G401 (cell line): ENCODE measurements around the gene CPA4. TPM values are rescaled to one million over a fixed set of nuclear protein-coding genes. Genes with fewer than 3 reads are reported as not detected.
"Not testable (repeated sequence)": the region's sequence is repeated elsewhere in the genome, so short reads cannot be mapped to it uniquely, and the experiment has no call there.

Source experiments
- DNase-seq: peaks from one replicate; pipeline ENCODE4 v3.0.0-alpha.2; 2015; ENCODE audit warnings: low spot score
- in situ Hi-C: cut with HindIII; loops from 2 replicates; pipeline ENCODE4 v1.10.0; 2016; ENCODE audit warnings: low sequenced_read_pairs, mixed read lengths
- total RNA-seq: library from RNA; depleted of rRNA; stranded (reverse); fragments of >200 nt; shearing (Covaris generic); gene quantifications from 2 replicates; pipeline ENCODE4 v1.2.3, GENCODE V29; 2014; rRNA removed

The CPA4 gene
- total RNA-seq: not detected in 2 replicates

- DNase-seq: no peak
- in situ Hi-C loops: no loop called here
Observed at GRCh38 chr7:130292682-130293257, at the start of gene CPA4. CPA4 (plus strand) TSS chr7:130293161; CDS start chr7:130293181, 20 bp downstream.

GRCh38 chr7:130243486-130243885, 49.5 kb upstream of the CPA4 start:
- DNase-seq, in situ Hi-C loops: not testable (repeated sequence)

GRCh38 chr7:130246491-130246890, 46.5 kb upstream of the CPA4 start:
- in situ Hi-C loops, DNase-seq: not testable (repeated sequence)

GRCh38 chr7:130248842-130249241, 44.1 kb upstream of the CPA4 start:
- in situ Hi-C loops, DNase-seq: not testable (repeated sequence)

GRCh38 chr7:130249626-130250025, 43.3 kb upstream of the CPA4 start:
- in situ Hi-C loops: not testable (repeated sequence)

GRCh38 chr7:130254555-130254954, 38.4 kb upstream of the CPA4 start:
- in situ Hi-C loops: no loop called here
- no peak for DNase-seq

More at GRCh38 chr7:130249626-130250025, 43.3 kb upstream of the CPA4 start:
- not testable (repeated sequence) for DNase-seq

- DNase-seq: no peak
Observed at GRCh38 chr7:130256704-130257103, 36.3 kb upstream of the CPA4 start.

GRCh38 chr7:130258494-130259078, 34.4 kb upstream of the CPA4 start:
- in situ Hi-C loops: no loop called here
- no peak for DNase-seq

More at GRCh38 chr7:130256704-130257103, 36.3 kb upstream of the CPA4 start:
- in situ Hi-C loops: no loop called here

- no peak for DNase-seq
- in situ Hi-C loops: no loop called here
Observed at GRCh38 chr7:130262448-130262847, 30.5 kb upstream of the CPA4 start.

- in situ Hi-C loops: no loop called here
- DNase-seq: no peak
Observed at GRCh38 chr7:130263130-130263529, 29.8 kb upstream of the CPA4 start.

- in situ Hi-C loops: no loop called here
Observed at GRCh38 chr7:130266258-130266960, 26.6 kb upstream of the CPA4 start, which contains the start of gene CPA2. CPA2 (plus strand) TSS chr7:130266863; CDS start chr7:130266882, 19 bp downstream.

GRCh38 chr7:130266961-130267321, 26.0 kb upstream of the CPA4 start:
- in situ Hi-C loops: no loop called here
- DNase-seq: no peak

More at GRCh38 chr7:130266258-130266960, 26.6 kb upstream of the CPA4 start, which contains the start of gene CPA2:
- DNase-seq: no peak

- no peak for DNase-seq
- in situ Hi-C loops: no loop called here
Observed at GRCh38 chr7:130268463-130269317, 24.3 kb upstream of the CPA4 start.

- no peak for DNase-seq
- in situ Hi-C loops: no loop called here
Observed at GRCh38 chr7:130269318-130269694, 23.7 kb upstream of the CPA4 start.

- in situ Hi-C loops: no loop called here
- no peak for DNase-seq
Observed at GRCh38 chr7:130270947-130271800, 21.8 kb upstream of the CPA4 start.

- DNase-seq: peak; percentile 5
- in situ Hi-C loops: no loop called here
Observed at GRCh38 chr7:130272381-130273080, 20.4 kb upstream of the CPA4 start.

- peak; percentile 43 for DNase-seq
- in situ Hi-C loops: no loop called here
Observed at GRCh38 chr7:130273081-130273932, 19.7 kb upstream of the CPA4 start.
